NB4 (cell line): ENCODE results near the gene SHC1.

Source experiments
- POLR2A ChIP-seq: IDR thresholded peaks from 2 replicates; pipeline ENCODE4 v1.6.1; 2011; ENCODE audit warnings: mild to moderate bottlenecking; ENCODE audit not compliant: insufficient read length; ENCODE audit errors: extremely low read depth
- TF ChIP-seq, protein P1 (sequence below): IDR thresholded peaks from one replicate; pipeline ENCODE4 v1.5.1; 2012; ENCODE audit warnings: low read depth, low read length

DNA sequence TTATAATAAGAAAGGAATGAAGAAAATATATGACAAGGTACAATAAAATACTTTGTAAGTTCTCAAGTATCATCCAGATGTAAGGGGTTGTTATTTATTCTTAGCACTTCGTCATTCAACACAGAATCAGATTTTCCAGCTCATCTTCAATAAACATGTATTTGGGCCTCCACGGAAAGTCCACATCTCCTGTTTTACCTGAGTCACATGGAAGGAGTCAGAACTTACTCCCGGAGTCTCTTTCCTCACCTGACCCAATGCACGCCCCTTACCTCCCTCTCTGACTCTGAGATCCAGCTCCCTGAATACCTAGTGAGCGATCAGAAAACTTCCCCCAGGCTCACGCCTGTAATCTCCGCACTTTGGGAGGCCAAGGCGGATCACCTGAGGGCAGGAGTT, 32.6 kb downstream of the SHC1 start:
- TF ChIP-seq, protein P1, sequence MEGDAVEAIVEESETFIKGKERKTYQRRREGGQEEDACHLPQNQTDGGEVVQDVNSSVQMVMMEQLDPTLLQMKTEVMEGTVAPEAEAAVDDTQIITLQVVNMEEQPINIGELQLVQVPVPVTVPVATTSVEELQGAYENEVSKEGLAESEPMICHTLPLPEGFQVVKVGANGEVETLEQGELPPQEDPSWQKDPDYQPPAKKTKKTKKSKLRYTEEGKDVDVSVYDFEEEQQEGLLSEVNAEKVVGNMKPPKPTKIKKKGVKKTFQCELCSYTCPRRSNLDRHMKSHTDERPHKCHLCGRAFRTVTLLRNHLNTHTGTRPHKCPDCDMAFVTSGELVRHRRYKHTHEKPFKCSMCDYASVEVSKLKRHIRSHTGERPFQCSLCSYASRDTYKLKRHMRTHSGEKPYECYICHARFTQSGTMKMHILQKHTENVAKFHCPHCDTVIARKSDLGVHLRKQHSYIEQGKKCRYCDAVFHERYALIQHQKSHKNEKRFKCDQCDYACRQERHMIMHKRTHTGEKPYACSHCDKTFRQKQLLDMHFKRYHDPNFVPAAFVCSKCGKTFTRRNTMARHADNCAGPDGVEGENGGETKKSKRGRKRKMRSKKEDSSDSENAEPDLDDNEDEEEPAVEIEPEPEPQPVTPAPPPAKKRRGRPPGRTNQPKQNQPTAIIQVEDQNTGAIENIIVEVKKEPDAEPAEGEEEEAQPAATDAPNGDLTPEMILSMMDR, result no peak
- no peak for TF ChIP-seq POLR2A
